ENCODE measurements around the gene B4GALT3. TPM values are rescaled to one million over a fixed set of nuclear protein-coding genes. Genes with fewer than 3 reads are reported as not detected.

The B4GALT3 gene
- total and polyA plus RNA-seq, 9 of the 15 experiments (the other 6 are each of a cell fraction or from before 2014, with no cell fraction given) = 31.2 to 103 (median 46.1) TPM

- TF ChIP-seq DEAF1 (CRISPR knock-in tag; IDR thresholded peaks at IDR 0.05) = 0 out of 2 replicates have a peak, but pooled peaks have one; percentile 22
- no peak for TF ChIP-seq ZNF830 (CRISPR knock-in tag; IDR thresholded peaks at IDR 0.05)
- TF ChIP-seq ZNF512 (tag; IDR thresholded peaks at IDR 0.05) = no peak
- peak; percentile 93 for TF ChIP-seq TAF9B (IDR thresholded peaks at IDR 0.05; ENCODE audit: partially characterized antibody)
- TF ChIP-seq XRCC3 (IDR thresholded peaks at IDR 0.05) = no peak
- no peak for TF ChIP-seq CEBPG (CRISPR knock-in tag; IDR thresholded peaks at IDR 0.05)
- TF ChIP-seq CEBPG (tag; conservative IDR thresholded peaks at IDR 0.05 in 1 of 2, IDR thresholded peaks at IDR 0.05 in 1 of 2) = no peak
- TF ChIP-seq POLR2AphosphoS5 (IDR thresholded peaks at IDR 0.05; ENCODE audit: control insufficient read depth, insufficient read depth, low read depth, low read length) = no peak
- peak; percentile 81 for TF ChIP-seq XRCC5 (IDR thresholded peaks at IDR 0.05; ENCODE audit: low read depth, low read length)
- TF ChIP-seq CCAR2 (IDR thresholded peaks at IDR 0.05; ENCODE audit: low read depth, low read length) = no peak
- peak; percentile 36; the same call in 1 of the 2 replicates for TF ChIP-seq ZNF511 (CRISPR knock-in tag; IDR thresholded peaks at IDR 0.05)
- TF ChIP-seq CBFB (CRISPR knock-in tag; IDR thresholded peaks at IDR 0.05) = no peak
- TF ChIP-seq ZC3H8 (IDR thresholded peaks at IDR 0.05) = no peak
- no peak for TF ChIP-seq CHCHD3 (CRISPR knock-in tag; IDR thresholded peaks at IDR 0.05)
- TF ChIP-seq ZNF3 (CRISPR knock-in tag; IDR thresholded peaks at IDR 0.05) = no peak
- 0 out of 2 replicates have a peak, but pooled peaks have one; percentile 24 for TF ChIP-seq LEF1 (IDR thresholded peaks at IDR 0.05)
- TF ChIP-seq, protein P1, sequence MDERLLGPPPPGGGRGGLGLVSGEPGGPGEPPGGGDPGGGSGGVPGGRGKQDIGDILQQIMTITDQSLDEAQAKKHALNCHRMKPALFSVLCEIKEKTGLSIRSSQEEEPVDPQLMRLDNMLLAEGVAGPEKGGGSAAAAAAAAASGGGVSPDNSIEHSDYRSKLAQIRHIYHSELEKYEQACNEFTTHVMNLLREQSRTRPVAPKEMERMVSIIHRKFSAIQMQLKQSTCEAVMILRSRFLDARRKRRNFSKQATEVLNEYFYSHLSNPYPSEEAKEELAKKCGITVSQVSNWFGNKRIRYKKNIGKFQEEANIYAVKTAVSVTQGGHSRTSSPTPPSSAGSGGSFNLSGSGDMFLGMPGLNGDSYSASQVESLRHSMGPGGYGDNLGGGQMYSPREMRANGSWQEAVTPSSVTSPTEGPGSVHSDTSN (CRISPR knock-in tag; IDR thresholded peaks at IDR 0.05; ENCODE audit: low read depth) = peak; percentile 85
- TF ChIP-seq, protein P1 (tag; conservative IDR thresholded peaks at IDR 0.05; ENCODE audit: low read depth) = peak; percentile 99
- TF ChIP-seq, protein P2, sequence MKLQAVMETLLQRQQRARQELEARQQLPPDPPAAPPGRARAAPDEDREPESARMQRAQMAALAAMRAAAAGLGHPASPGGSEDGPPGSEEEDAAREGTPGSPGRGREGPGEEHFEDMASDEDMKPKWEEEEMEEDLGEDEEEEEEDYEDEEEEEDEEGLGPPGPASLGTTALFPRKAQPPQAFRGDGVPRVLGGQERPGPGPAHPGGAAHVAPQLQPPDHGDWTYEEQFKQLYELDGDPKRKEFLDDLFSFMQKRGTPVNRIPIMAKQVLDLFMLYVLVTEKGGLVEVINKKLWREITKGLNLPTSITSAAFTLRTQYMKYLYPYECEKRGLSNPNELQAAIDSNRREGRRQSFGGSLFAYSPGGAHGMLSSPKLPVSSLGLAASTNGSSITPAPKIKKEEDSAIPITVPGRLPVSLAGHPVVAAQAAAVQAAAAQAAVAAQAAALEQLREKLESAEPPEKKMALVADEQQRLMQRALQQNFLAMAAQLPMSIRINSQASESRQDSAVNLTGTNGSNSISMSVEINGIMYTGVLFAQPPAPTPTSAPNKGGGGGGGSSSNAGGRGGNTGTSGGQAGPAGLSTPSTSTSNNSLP (IDR thresholded peaks at IDR 0.05; ENCODE audit: borderline replicate concordance, low read depth, low read length) = peak; percentile 99
- peak; percentile 83 for TF ChIP-seq TAF7 (tag; IDR thresholded peaks at IDR 0.05)
These were observed 48.4 kb upstream of the B4GALT3 start, which contains the start of gene TOMM40L (continued) for GRCh38 chr1:161225534-161226319.

All from K562 (cell line).